Right lobe of liver (tissue), 6 donors: Measurements from ENCODE around the gene FUNDC1. TPM values are rescaled to one million over a fixed set of nuclear protein-coding genes. Genes with fewer than 3 reads are reported as not detected.

Experiments used
- ATAC-seq, 4 donors: fragments of 200-7000 bp; cut with Tn5 transposase; one replicate each; pipeline ENCODE4 v1.9.1; 2020; ENCODE audit warnings: mild to moderate bottlenecking in 4 of 4, moderate library complexity in 4 of 4
- DNase-seq, 3 donors: peaks; one replicate each; pipeline ENCODE4 v3.0.0-alpha.2; 2020
- H3K27ac ChIP-seq, 3 donors: fragments of 200-600 bp; one replicate each; pipeline ENCODE4 v1.8.0; 2022
- H3K27me3 ChIP-seq, 2 donors: fragments of 200-600 bp; one replicate each; pipeline ENCODE4 v1.8.0; 2022
- H3K36me3 ChIP-seq, 4 donors: fragments of 200-600 bp; sonication (generic) in 1 of 4; one replicate each; pipeline versions ENCODE4 v1.5.1 to v1.8.0; 2017 to 2022; ENCODE audit warnings: control low read depth in 1 of 4
- H3K4me1 ChIP-seq, 4 donors: fragments of 200-600 bp; sonication (generic) in 1 of 4; one replicate each; pipeline versions ENCODE4 v1.5.1 to v1.8.0; 2017 to 2022; ENCODE audit warnings: control low read depth in 1 of 4
- H3K4me3 ChIP-seq, 3 donors: fragments of 200-600 bp; one replicate each; pipeline ENCODE4 v1.8.0; 2022
- H3K9me3 ChIP-seq, 4 donors: fragments of 200-600 bp; sonication (generic) in 1 of 4; one replicate each; pipeline versions ENCODE4 v1.5.1 to v1.8.0; 2017 to 2022; ENCODE audit warnings: control low read depth in 1 of 4
- CTCF ChIP-seq, 4 donors: fragments of 200-600 bp in 3 of 4; fragments of 450-650 bp in 1 of 4; IDR thresholded peaks; one replicate each; pipeline versions ENCODE4 v1.5.1 to v1.8.0; 2016 to 2022; ENCODE audit warnings: antibody characterized with exemption in 4 of 4, mild to moderate bottlenecking in 2 of 4
- POLR2A ChIP-seq: fragments of 450-650 bp; IDR thresholded peaks from one replicate; pipeline ENCODE4 v1.6.1; 2017; ENCODE audit warnings: antibody characterized with exemption, mild to moderate bottlenecking
- WGBS: methylation state at CpG from one replicate; pipeline ENCODE4 v1.1.6; 2018; ENCODE audit warnings: low coverage, low lambda C conversion rate; ENCODE audit not compliant: insufficient coverage; ENCODE audit errors: missing lambda C conversion rate; 5-methylcytosine and 5-hydroxymethylcytosine counted together
- intact Hi-C, 2 donors: fragments of 100-400 bp; cut with DNase I; formaldehyde crosslinking; loops; one replicate each; pipeline versions ENCODE4 v1.11.2 to v1.14.1; 2022
- total RNA-seq, 6 experiments: library from RNA; depleted of rRNA in 2 of 6; stranded (reverse); fragments of >200 nt in 2 of 6; fragmentation: NEBNext Ultra II Directional in 3 of 6; extraction: Animal tissue kit (Norgen Biotek cat#: 25700) in 3 of 6; gene quantifications; one replicate each; pipeline versions ENCODE4 v1.1.0 to v1.2.4, GENCODE V29; 2016 to 2023
- donor health status: DM: no; HTN: yes; CAD: no.
- donor health status: DM: no; HTN: no; CAD: no.
- donor health status: DM: no; HTN: no; CAD: no.
- donor health status: DM: no; HTN: yes; CAD: no.
- donor health status: DM: no; HTN: yes; CAD: no.

FUNDC1 gene
- total RNA-seq, 6 experiments from 2014 or later: 2.4 to 6.3 (median 5.0) TPM

GRCh38 chrX:44506678-44507077 is 36.0 kb downstream of the FUNDC1 start:
- intact Hi-C loops: no loop called here
- DNase-seq: no peak
- 75% methylated on average over 2 of the region's 2 CpGs for WGBS

GRCh38 chrX:44503560-44503959 is 39.1 kb downstream of the FUNDC1 start:
- ATAC-seq (no peak), DNase-seq (no peak)
- 52% methylated on average over 4 of the region's 4 CpGs for WGBS

More at GRCh38 chrX:44506678-44507077, 36.0 kb downstream of the FUNDC1 start:
- H3K4me1 ChIP-seq: no peaks in the 10 kb centered on the region
- no peaks in the 10 kb centered on the region for H3K27me3 ChIP-seq
- H3K9me3 ChIP-seq: no peaks in the 10 kb centered on the region
- H3K36me3 ChIP-seq: no peaks in the 10 kb centered on the region
- no peak for TF ChIP-seq POLR2A
- no peak for TF ChIP-seq CTCF (IDR thresholded peaks at IDR 0.05)
- ATAC-seq: no peak
- H3K27ac ChIP-seq: no peak overlapping the region
- no peak overlapping the region for H3K4me3 ChIP-seq

GRCh38 chrX:44495091-44495490 is 47.6 kb downstream of the FUNDC1 start:
- ATAC-seq (no peak), DNase-seq (no peak)
- 71% methylated on average over 1 of the region's 1 CpG for WGBS
- no peak for TF ChIP-seq CTCF (IDR thresholded peaks at IDR 0.05)
- TF ChIP-seq POLR2A: no peak
- Histone ChIP-seq H3K4me1 (no peaks in the 10 kb centered on the region), H3K4me3 (no peak overlapping the region), H3K36me3 (no peaks in the 10 kb centered on the region), H3K27me3 (no peaks in the 10 kb centered on the region), H3K9me3 (no peaks in the 10 kb centered on the region), H3K27ac (no peak overlapping the region)
- intact Hi-C loops: no loop called here

More at GRCh38 chrX:44503560-44503959, 39.1 kb downstream of the FUNDC1 start:
- Histone ChIP-seq H3K27ac (no peak overlapping the region), H3K4me3 (no peak overlapping the region), H3K9me3 (no peaks in the 10 kb centered on the region), H3K36me3 (no peaks in the 10 kb centered on the region), H3K27me3 (no peaks in the 10 kb centered on the region), H3K4me1 (no peaks in the 10 kb centered on the region)
- intact Hi-C loops: no loop called here
- TF ChIP-seq POLR2A (no peak), CTCF (IDR thresholded peaks at IDR 0.05) (no peak)

- no peak overlapping the region for H3K4me3 ChIP-seq
- no peak for TF ChIP-seq POLR2A
- TF ChIP-seq CTCF (IDR thresholded peaks at IDR 0.05): no peak
- DNase-seq (no peak), ATAC-seq (no peak)
- no peaks in the 10 kb centered on the region for H3K27me3 ChIP-seq
- no peaks in the 10 kb centered on the region for H3K36me3 ChIP-seq
- WGBS: 55% methylated on average over 4 of the region's 4 CpGs
- H3K27ac ChIP-seq: no peak overlapping the region
- no peaks in the 10 kb centered on the region for H3K4me1 ChIP-seq
- intact Hi-C loops: no loop called here
- H3K9me3 ChIP-seq: no peaks in the 10 kb centered on the region
These were observed 48.3 kb downstream of the FUNDC1 start for GRCh38 chrX:44494357-44494756.

- Histone ChIP-seq H3K27ac (no peak overlapping the region), H3K4me1 (no peaks in the 10 kb centered on the region), H3K9me3 (no peaks in the 10 kb centered on the region), H3K4me3 (no peak overlapping the region), H3K36me3 (no peaks in the 10 kb centered on the region), H3K27me3 (no peaks in the 10 kb centered on the region)
- WGBS: 54% methylated on average over 4 of the region's 4 CpGs
- TF ChIP-seq CTCF (IDR thresholded peaks at IDR 0.05) (no peak), POLR2A (no peak)
- intact Hi-C loops: no loop called here
- no peak for DNase-seq
- ATAC-seq: no peak
These were observed 53.1 kb downstream of the FUNDC1 start for GRCh38 chrX:44489515-44489914.
